ENCODE data around the gene TMEM203. TPM values are rescaled to one million over a fixed set of nuclear protein-coding genes. Genes with fewer than 3 reads are reported as not detected.

The TMEM203 gene
- total RNA-seq, 4 donors from 2014 or later = 19.4 to 29.6 (median 25.4) TPM

DNA sequence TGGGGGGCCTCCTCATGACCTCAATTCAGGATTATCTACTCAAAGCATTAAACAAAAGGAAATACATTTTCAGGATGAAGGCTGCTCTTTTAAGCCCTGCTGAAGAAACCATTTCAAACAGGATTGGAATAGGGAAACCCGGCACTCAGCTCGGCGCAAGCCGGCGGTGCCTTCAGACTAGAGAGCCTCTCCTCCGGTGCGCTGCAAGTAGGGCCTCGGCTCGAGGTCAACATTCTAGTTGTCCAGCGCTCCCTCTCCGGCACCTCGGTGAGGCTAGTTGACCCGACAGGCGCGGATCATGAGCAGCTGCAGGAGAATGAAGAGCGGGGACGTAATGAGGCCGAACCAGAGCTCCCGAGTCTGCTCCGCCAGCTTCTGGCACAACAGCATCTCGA lies 720 bp downstream of the TMEM203 start:
- WGBS, 2 donors = 17 to 50% methylated on average over 2 to 15 of the region's 21 CpGs
- peak overlapping the region; percentile 88 to 96 (median 92) for H3K27ac ChIP-seq
- no peak for DNase-seq

DNA sequence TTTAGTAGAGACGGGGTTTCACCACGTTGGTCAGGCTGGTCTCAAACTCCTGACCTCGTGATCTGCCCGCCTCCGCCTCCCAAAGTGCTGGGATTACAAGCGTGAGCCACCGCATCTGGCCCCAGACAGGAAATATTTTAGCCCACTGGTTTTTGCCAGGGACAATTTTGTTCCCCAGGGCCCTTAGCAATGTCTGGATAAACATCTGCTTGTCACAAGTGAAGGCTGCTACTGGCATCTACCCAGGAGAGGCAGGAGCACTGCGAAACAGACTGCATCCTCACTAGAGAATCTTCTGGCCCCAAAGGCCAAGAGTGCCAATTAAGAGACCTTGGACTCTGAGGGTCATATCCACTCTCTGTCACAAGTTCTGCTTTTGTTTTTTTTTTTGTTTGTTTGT lies 2.5 kb downstream of the TMEM203 start:
- no peak overlapping the region for H3K27ac ChIP-seq
- H3K9me3 ChIP-seq = no peaks in the 10 kb centered on the region
- H3K27me3 ChIP-seq = no peaks in the 10 kb centered on the region
- peaks cover 58 to 80% (median 64%) of the 10 kb centered on the region in 3 donors for H3K4me1 ChIP-seq
- intact Hi-C loops (cut with DNase I) = no loop called here
- no peaks in the 10 kb centered on the region for H3K36me3 ChIP-seq
- 74 to 78% methylated on average over 5 to 6 of the region's 8 CpGs for WGBS, 2 donors
- no peak overlapping the region for H3K4me3 ChIP-seq
- DNase-seq = no peak
- TF ChIP-seq POLR2A (IDR thresholded peaks at IDR 0.05) = no peak
- TF ChIP-seq, protein P1, sequence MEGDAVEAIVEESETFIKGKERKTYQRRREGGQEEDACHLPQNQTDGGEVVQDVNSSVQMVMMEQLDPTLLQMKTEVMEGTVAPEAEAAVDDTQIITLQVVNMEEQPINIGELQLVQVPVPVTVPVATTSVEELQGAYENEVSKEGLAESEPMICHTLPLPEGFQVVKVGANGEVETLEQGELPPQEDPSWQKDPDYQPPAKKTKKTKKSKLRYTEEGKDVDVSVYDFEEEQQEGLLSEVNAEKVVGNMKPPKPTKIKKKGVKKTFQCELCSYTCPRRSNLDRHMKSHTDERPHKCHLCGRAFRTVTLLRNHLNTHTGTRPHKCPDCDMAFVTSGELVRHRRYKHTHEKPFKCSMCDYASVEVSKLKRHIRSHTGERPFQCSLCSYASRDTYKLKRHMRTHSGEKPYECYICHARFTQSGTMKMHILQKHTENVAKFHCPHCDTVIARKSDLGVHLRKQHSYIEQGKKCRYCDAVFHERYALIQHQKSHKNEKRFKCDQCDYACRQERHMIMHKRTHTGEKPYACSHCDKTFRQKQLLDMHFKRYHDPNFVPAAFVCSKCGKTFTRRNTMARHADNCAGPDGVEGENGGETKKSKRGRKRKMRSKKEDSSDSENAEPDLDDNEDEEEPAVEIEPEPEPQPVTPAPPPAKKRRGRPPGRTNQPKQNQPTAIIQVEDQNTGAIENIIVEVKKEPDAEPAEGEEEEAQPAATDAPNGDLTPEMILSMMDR (IDR thresholded peaks at IDR 0.05) = no peak

More for the DNA sequence above, 720 bp downstream of the TMEM203 start:
- Histone ChIP-seq H3K27me3 (no peaks in the 10 kb centered on the region), H3K4me1 (peaks cover 42 to 63% (median 46%) of the 10 kb centered on the region in 3 donors), H3K4me3 (peak overlapping the region; percentile 93 to 99 (median 98)), H3K9me3 (no peaks in the 10 kb centered on the region), H3K36me3 (peaks cover 0 to 15% (median 0%) of the 10 kb centered on the region in 3 donors)
- intact Hi-C loops (cut with DNase I) = no loop called here
- TF ChIP-seq, protein P1 (IDR thresholded peaks at IDR 0.05) = no peak

DNA sequence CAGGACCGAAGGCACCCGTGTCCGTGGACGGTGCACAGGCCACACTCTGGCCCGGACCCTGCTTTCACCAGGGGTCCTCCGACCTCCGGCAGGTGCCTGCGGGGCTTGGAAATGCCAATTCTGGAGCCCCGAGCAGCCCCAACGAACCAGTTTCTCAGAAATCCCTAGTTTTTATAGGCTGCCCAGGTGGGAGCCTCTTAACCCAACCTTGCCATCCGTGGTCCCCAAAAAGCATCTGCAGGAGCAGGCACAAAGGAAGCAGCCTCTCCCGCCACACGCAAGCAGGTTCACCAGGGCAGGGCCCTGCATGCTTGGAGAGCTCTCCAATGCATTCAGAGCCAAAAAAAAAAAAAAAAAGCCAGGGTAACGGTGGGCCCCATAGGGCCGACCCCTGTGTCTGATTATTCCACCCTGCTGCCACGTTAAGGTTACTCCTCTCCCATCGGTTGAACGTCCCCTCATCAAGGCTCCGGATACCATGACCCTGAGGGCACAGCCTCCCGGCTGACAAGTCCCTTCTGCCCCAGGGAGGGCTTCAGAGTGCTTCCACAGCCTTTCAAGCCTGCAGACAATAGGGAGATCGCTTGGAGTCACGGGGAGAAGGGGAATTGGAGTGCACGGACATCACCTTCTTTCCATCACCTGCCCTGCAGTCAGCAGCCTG lies 4.1 kb downstream of the TMEM203 start:
- WGBS, 2 donors = 14 to 15% methylated on average over 9 to 13 of the region's 23 CpGs
- no peaks in the 10 kb centered on the region for H3K9me3 ChIP-seq
- H3K36me3 ChIP-seq = no peaks in the 10 kb centered on the region
- TF ChIP-seq POLR2A (IDR thresholded peaks at IDR 0.05) = no peak
- TF ChIP-seq, protein P1 (IDR thresholded peaks at IDR 0.05) = peak in 1 of 6 experiments; percentile 4
- no peak for DNase-seq
- H3K4me1 ChIP-seq = peaks cover 63 to 85% (median 72%) of the 10 kb centered on the region in 3 donors
- intact Hi-C loops (cut with DNase I) = no loop called here
- no peaks in the 10 kb centered on the region for H3K27me3 ChIP-seq
- H3K4me3 ChIP-seq = peak overlapping the region; percentile 59 to 82 (median 72)
- H3K27ac ChIP-seq = peak overlapping the region; percentile 89 to 94 (median 90)

DNA sequence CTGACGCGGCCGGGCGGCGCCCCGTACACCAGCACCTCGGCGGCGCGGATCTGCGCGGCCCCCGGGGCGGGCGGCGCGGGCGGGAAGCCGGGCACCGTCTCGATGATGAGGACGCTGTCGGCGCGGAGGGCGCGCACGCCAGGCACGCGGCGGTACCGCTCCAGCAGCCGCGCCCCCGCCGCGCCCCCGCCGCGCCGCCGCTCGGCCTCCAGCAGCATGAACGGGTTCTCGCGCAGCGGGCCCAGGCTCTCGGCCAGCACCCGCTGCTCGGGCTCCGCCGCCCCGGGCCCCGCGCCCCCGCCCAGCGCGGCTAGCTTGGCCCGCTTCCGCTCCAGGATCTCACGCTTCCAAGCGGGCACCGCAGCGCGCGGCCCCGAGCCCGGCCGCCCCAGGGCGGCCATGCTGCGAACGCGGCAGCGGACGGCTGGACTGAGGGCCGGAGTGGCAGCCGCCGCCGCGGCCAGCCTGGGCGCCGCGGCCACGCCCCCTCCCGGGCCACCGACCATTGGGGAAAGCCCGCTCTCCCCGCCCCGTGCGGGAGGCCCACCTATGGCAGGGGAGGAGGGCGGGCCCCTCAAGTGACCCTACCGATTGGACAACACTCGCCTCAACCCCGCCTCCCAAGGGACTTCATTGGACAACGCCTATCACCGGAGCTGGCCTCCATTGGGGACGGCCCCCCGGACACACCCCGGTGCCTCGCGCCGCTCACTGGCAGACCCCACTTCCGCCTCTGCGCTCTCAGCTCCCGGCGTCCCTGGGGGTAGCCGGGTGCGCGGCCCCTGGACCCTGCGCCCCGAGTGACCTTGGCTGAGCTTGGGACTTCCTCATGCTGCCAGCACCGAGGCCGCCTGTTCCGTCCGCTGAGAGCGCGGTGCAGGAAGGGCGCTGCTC lies 4.9 kb downstream of the TMEM203 start, which contains the start of gene TPRN:
TPRN (minus strand) TSS at position 431 of the 894 bp plus-strand sequence; CDS start at position 401, 30 bp downstream.
- 0% methylated on average over 5 of the region's 118 CpGs; no CpG with 5 or more reads in 1 of the 2 donors for WGBS, 2 donors
- no peaks in the 10 kb centered on the region for H3K27me3 ChIP-seq
- no peaks in the 10 kb centered on the region for H3K36me3 ChIP-seq
- intact Hi-C loops (cut with DNase I) = no loop called here
- DNase-seq = peak; percentile 96
- H3K4me1 ChIP-seq = peaks cover 64 to 86% (median 73%) of the 10 kb centered on the region in 3 donors
- peak within 1 kb of the TSS; percentile 89 to 94 (median 90) for H3K27ac ChIP-seq
- TF ChIP-seq, protein P1 (IDR thresholded peaks at IDR 0.05) = peak in 2 of 6 experiments; percentile 3 to 17
- peak in 3 of 4 donors; percentile 23 to 83 (median 82) for TF ChIP-seq POLR2A (IDR thresholded peaks at IDR 0.05)
- H3K4me3 ChIP-seq = peak within 1 kb of the TSS; percentile 59 to 82 (median 72)
- no peaks in the 10 kb centered on the region for H3K9me3 ChIP-seq
